Astrocyte (in vitro differentiated cells and primary cell): ENCODE results near the gene DGKI. TPM values are rescaled to one million over a fixed set of nuclear protein-coding genes. Genes with fewer than 3 reads are reported as not detected.
A peak's percentile ranks its signal among the peaks of the same experiment; 100 is the strongest.

ENCODE experiments used
- DNase-seq: peaks from one replicate; pipeline ENCODE4 v3.0.0-alpha.2; 2010; ENCODE audit warnings: low read depth
- FAIRE-seq: peaks from 2 replicates; lab custom pipeline; 2011; peaks lifted over from hg19 to GRCh38; lab: Jason Lieb, UNC
- H2AFZ ChIP-seq: 2 replicates; pipeline ENCODE4 v1.6.0; 2012; ENCODE audit warnings: low read depth, low read length, inconsistent platforms
- H3K27ac ChIP-seq: 2 replicates; pipeline ENCODE4 v1.5.1; 2011; ENCODE audit warnings: low read depth, low read length, inconsistent platforms
- H3K27me3 ChIP-seq: 2 replicates; pipeline ENCODE4 v1.6.0; 2011; ENCODE audit warnings: low read length, inconsistent platforms; ENCODE audit not compliant: insufficient read depth
- H3K36me3 ChIP-seq: 2 replicates; pipeline ENCODE4 v1.5.1; 2011; ENCODE audit warnings: low read length, inconsistent platforms; ENCODE audit not compliant: insufficient read depth
- H3K4me1 ChIP-seq: 2 replicates; pipeline ENCODE4 v1.5.1; 2011; ENCODE audit warnings: low read length, inconsistent platforms; ENCODE audit not compliant: insufficient read depth
- H3K4me2 ChIP-seq: 2 replicates; pipeline ENCODE4 v1.6.0; 2012; ENCODE audit warnings: low read length, inconsistent platforms
- H3K4me3 ChIP-seq: 2 replicates; pipeline ENCODE4 v1.5.1; 2011; ENCODE audit warnings: low read depth, mild to moderate bottlenecking, low read length, inconsistent platforms; ENCODE audit not compliant: insufficient read depth
- H3K79me2 ChIP-seq: 2 replicates; pipeline ENCODE4 v1.6.0; 2012; ENCODE audit warnings: mild to moderate bottlenecking, low read length, inconsistent platforms; ENCODE audit not compliant: insufficient read depth
- H3K9ac ChIP-seq: 2 replicates; pipeline ENCODE4 v1.6.0; 2012; ENCODE audit warnings: mild to moderate bottlenecking, low read length, inconsistent platforms
- H3K9me3 ChIP-seq: 2 replicates; pipeline ENCODE4 v1.5.1; 2012; ENCODE audit warnings: low read depth, mild to moderate bottlenecking, low read length, inconsistent platforms; ENCODE audit not compliant: insufficient read depth
- H4K20me1 ChIP-seq: 2 replicates; pipeline ENCODE4 v1.6.0; 2012; ENCODE audit warnings: low read length, inconsistent platforms; ENCODE audit not compliant: insufficient read depth
- H3K27ac Mint-ChIP-seq: one replicate; pipeline ENCODE4 v1.8.0; 2021; ENCODE audit warnings: mild to moderate bottlenecking, mixed read lengths; ENCODE audit not compliant: unreplicated experiment
- H3K27me3 Mint-ChIP-seq: one replicate; pipeline ENCODE4 v1.8.0; 2021; ENCODE audit warnings: low read depth, mixed read lengths; ENCODE audit not compliant: unreplicated experiment
- H3K36me3 Mint-ChIP-seq: one replicate; pipeline ENCODE4 v1.8.0; 2021; ENCODE audit warnings: low read depth, mixed read lengths; ENCODE audit not compliant: unreplicated experiment
- H3K4me1 Mint-ChIP-seq: one replicate; pipeline ENCODE4 v1.8.0; 2021; ENCODE audit warnings: low read depth, mixed read lengths; ENCODE audit not compliant: unreplicated experiment
- H3K4me3 Mint-ChIP-seq: one replicate; pipeline ENCODE4 v1.8.0; 2021; ENCODE audit warnings: mild to moderate bottlenecking, moderate library complexity, mixed read lengths; ENCODE audit not compliant: unreplicated experiment
- H3K9me3 Mint-ChIP-seq: one replicate; pipeline ENCODE4 v1.8.0; 2021; ENCODE audit warnings: mild to moderate bottlenecking, mixed read lengths; ENCODE audit not compliant: unreplicated experiment
- CTCF ChIP-seq: IDR thresholded peaks from 2 replicates; pipeline ENCODE4 v1.5.1; 2011; ENCODE audit warnings: low read depth, mild to moderate bottlenecking, inconsistent platforms, low read length, moderate library complexity; ENCODE audit not compliant: insufficient read depth
- EZH2 ChIP-seq: IDR thresholded peaks from 2 replicates; pipeline ENCODE4 v1.6.1; 2012; ENCODE audit warnings: mild to moderate bottlenecking, low read length, inconsistent platforms; ENCODE audit not compliant: insufficient read depth
- total RNA-seq: library from RNA; stranded (reverse); gene quantifications from 2 replicates; pipeline ENCODE4 v1.2.1, GENCODE V29; 2021

DGKI gene
- total RNA-seq, 1 donor from 2014 or later: 6.3 TPM

GRCh38 chr7:137458399-137458798, 388.4 kb downstream of the DGKI start:
- no peak overlapping the region for H3K27ac Mint-ChIP-seq
- Histone ChIP-seq H2AFZ (no peak overlapping the region), H3K27ac (no peak overlapping the region), H4K20me1 (no peaks in the 10 kb centered on the region), H3K36me3 (no peaks in the 10 kb centered on the region), H3K27me3 (no peaks in the 10 kb centered on the region), H3K9ac (no peak overlapping the region), H3K79me2 (no peaks in the 10 kb centered on the region), H3K9me3 (no peaks in the 10 kb centered on the region), H3K4me1 (peaks cover 17% of the 10 kb centered on the region), H3K4me3 (no peak overlapping the region), H3K4me2 (no peak overlapping the region)
- H3K4me3 Mint-ChIP-seq: no peak overlapping the region
- peaks cover 9% of the 10 kb centered on the region for H3K36me3 Mint-ChIP-seq
- no peaks in the 10 kb centered on the region for H3K27me3 Mint-ChIP-seq
- H3K4me1 Mint-ChIP-seq: peaks cover 22% of the 10 kb centered on the region
- FAIRE-seq (no peak), DNase-seq (no peak)
- no peak for TF ChIP-seq EZH2
- TF ChIP-seq CTCF: no peak
- H3K9me3 Mint-ChIP-seq: peaks cover 4% of the 10 kb centered on the region

- H3K36me3 Mint-ChIP-seq: no peaks in the 10 kb centered on the region
- peak; percentile 73 for DNase-seq
- Histone ChIP-seq H3K36me3 (no peaks in the 10 kb centered on the region), H3K4me1 (peaks cover 4% of the 10 kb centered on the region), H3K9me3 (no peaks in the 10 kb centered on the region), H3K9ac (peak overlapping the region; percentile 32), H4K20me1 (no peaks in the 10 kb centered on the region), H3K27me3 (no peaks in the 10 kb centered on the region), H3K4me2 (peak overlapping the region; percentile 0), H2AFZ (peak overlapping the region; percentile 21), H3K27ac (peak overlapping the region; percentile 5), H3K4me3 (no peak overlapping the region), H3K79me2 (no peaks in the 10 kb centered on the region)
- H3K27me3 Mint-ChIP-seq: no peaks in the 10 kb centered on the region
- peak overlapping the region; percentile 47 for H3K27ac Mint-ChIP-seq
- TF ChIP-seq CTCF (no peak), EZH2 (no peak)
- no peak overlapping the region for H3K4me3 Mint-ChIP-seq
- peaks cover 6% of the 10 kb centered on the region for H3K4me1 Mint-ChIP-seq
- FAIRE-seq: peak; percentile 70
- H3K9me3 Mint-ChIP-seq: peaks cover 2% of the 10 kb centered on the region
Observed at GRCh38 chr7:137454767-137455166, 392.0 kb downstream of the DGKI start.

GRCh38 chr7:137454246-137454724, 392.5 kb downstream of the DGKI start:
- peak; percentile 5 for FAIRE-seq
- peaks cover 4% of the 10 kb centered on the region for H3K4me1 ChIP-seq
- peak overlapping the region; percentile 5 for H3K27ac ChIP-seq
- Mint-ChIP-seq H3K4me1 (peaks cover 6% of the 10 kb centered on the region), H3K4me3 (no peak overlapping the region), H3K27me3 (no peaks in the 10 kb centered on the region), H3K27ac (peak overlapping the region; percentile 47), H3K9me3 (peaks cover 2% of the 10 kb centered on the region), H3K36me3 (no peaks in the 10 kb centered on the region)
- TF ChIP-seq CTCF (peak; percentile 71), EZH2 (no peak)
- no peaks in the 10 kb centered on the region for H4K20me1 ChIP-seq
- H3K36me3 ChIP-seq: no peaks in the 10 kb centered on the region
- H3K9ac ChIP-seq: peak overlapping the region; percentile 32
- H2AFZ ChIP-seq: no peak overlapping the region
- DNase-seq: peak; percentile 26
- H3K79me2 ChIP-seq: no peaks in the 10 kb centered on the region
- peak overlapping the region; percentile 0 for H3K4me2 ChIP-seq
- no peak overlapping the region for H3K4me3 ChIP-seq
- no peaks in the 10 kb centered on the region for H3K9me3 ChIP-seq
- no peaks in the 10 kb centered on the region for H3K27me3 ChIP-seq
